K562 (cell line): ENCODE measurements around the gene SVIL.

Source experiments
- CBFB ChIP-seq: sonication (generic); formaldehyde crosslinking; IDR thresholded peaks from 2 replicates; pipeline ENCODE4 v1.4.0; 2020; ENCODE audit warnings: mild to moderate bottlenecking, missing genetic modification reagents
- CREB1 ChIP-seq, 2 experiments: sonication (generic) in 1 of 2; formaldehyde crosslinking in 1 of 2; IDR thresholded peaks; 2 replicates each; pipeline versions ENCODE4 v1.6.1 to v1.8.0; 2012 to 2022; ENCODE audit warnings: inconsistent platforms in 1 of 2, mild to moderate bottlenecking in 1 of 2, missing genetic modification reagents in 1 of 2, moderate library complexity in 1 of 2
- CTCF ChIP-seq, 3 experiments: IDR thresholded peaks in 2 of 3; conservative IDR thresholded peaks in 1 of 3; 2 replicates each; pipeline ENCODE4 v1.5.1; 2011 to 2012; ENCODE audit warnings: low read length in 3 of 3, mild to moderate bottlenecking in 3 of 3, control low read depth in 2 of 3, improper control_type of control experiment in 1 of 3, inconsistent platforms in 1 of 3, low read depth in 1 of 3, mixed read lengths in 1 of 3, moderate library complexity in 1 of 3; ENCODE audit not compliant: insufficient read depth in 2 of 3
- TAL1 ChIP-seq: fragments of 450-650 bp; IDR thresholded peaks from 2 replicates; pipeline ENCODE4 v1.6.1; 2016; ENCODE audit warnings: mild to moderate bottlenecking

GRCh38 chr10:29622382-29622922, 12.3 kb downstream of the SVIL start:
- no peak for TF ChIP-seq TAL1
- no peak for TF ChIP-seq CREB1 (IDR thresholded peaks at IDR 0.05)
- no peak for TF ChIP-seq CREB1 (CRISPR knock-in tag; IDR thresholded peaks at IDR 0.05)
- no peak for TF ChIP-seq CBFB (CRISPR knock-in tag)
- no peak for TF ChIP-seq CTCF (IDR thresholded peaks at IDR 0.05 in 2 of 3, conservative IDR thresholded peaks at IDR 0.05 in 1 of 3; ENCODE audit: insufficient read depth in 2 of 3, low read depth in 1 of 3, low read length in 3 of 3)
